ENCODE results near the gene TNFRSF9. TPM values are rescaled to one million over a fixed set of nuclear protein-coding genes. Genes with fewer than 3 reads are reported as not detected.
A peak's percentile ranks its signal among the peaks of the same experiment; 100 is the strongest.

TNFRSF9 gene
- polyA plus RNA-seq (2011; rRNA removed): 3.2 and 3.4 TPM in 2 replicates
- polyA plus RNA-seq (2012; cell fraction: cytosol; rRNA removed): 0.87 and 1.0 TPM in 2 replicates
- polyA plus RNA-seq (2012; cell fraction: nucleus; rRNA removed): 0.83 and 1.5 TPM in 2 replicates
- 0.75 to 1.8 TPM (median 1.0 TPM) in 3 replicates for polyA plus RNA-seq (2017; fragmentation: RNase III; extraction: RNeasy Plus Mini Kit Qiagen cat#74134 plus additional on column Dnase treatment)
- 1.9 and 4.2 TPM in 2 replicates for polyA minus RNA-seq (2011; rRNA and poly(A)+ RNA removed)

DNA sequence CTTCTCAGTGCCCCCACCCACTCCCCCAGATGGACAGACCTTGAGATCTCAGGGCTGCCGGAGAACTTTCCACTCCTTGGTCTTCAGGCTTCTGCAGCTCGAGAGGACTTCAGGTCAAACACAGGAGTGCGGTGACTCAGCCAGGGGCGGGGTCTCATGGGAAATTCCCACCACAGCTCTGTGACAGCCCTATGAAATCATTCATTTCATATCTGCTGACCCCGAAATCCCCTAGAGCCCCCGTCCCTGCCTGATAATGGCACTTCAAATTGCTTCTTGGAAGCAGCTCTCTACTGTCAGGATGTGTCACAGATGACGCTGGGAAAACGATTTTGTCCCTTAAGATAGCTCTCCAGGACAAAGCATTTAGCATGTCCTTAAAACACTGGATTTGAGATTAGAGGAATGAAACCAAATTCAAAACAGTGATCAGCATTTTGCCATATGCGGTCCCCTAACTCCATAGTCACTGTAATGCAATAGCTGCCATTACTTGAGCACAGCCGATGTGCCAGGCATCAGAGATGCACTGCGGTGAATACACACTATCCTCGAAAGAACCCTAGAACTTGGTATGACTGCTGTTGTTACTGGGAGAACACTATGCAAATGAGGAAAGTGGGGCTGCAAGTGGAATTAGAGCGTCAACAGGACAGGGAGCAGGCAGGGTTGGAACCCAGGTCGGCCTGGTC, at the start of gene TNFRSF9:
Gene TNFRSF9, minus strand, starts transcription at position 95 of the 692 bp plus-strand sequence. CDS start 845 bp downstream, outside the sequence.
- peak; percentile 40 to 77 for DNase-seq (ENCODE audit: low read depth in 1 of 2, low spot score in 1 of 2)
- ATAC-seq: peak; percentile 75 to 91
- H3K27ac ChIP-seq: peak within 1 kb of the TSS in 1 of 2 experiments; percentile 67; a peak in 3 of 6 replicates
- TF ChIP-seq, protein P1, sequence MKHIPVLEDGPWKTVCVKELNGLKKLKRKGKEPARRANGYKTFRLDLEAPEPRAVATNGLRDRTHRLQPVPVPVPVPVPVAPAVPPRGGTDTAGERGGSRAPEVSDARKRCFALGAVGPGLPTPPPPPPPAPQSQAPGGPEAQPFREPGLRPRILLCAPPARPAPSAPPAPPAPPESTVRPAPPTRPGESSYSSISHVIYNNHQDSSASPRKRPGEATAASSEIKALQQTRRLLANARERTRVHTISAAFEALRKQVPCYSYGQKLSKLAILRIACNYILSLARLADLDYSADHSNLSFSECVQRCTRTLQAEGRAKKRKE (CRISPR knock-in tag; IDR thresholded peaks at IDR 0.05; ENCODE audit: low read depth): no peak
- TF ChIP-seq EHMT2 (IDR thresholded peaks at IDR 0.05; ENCODE audit: low read depth): no peak
- no peak for TF ChIP-seq FOSL2 (IDR thresholded peaks at IDR 0.05)
- peak; percentile 30; the same call in 1 of the 2 replicates for TF ChIP-seq FOSL2 (CRISPR knock-in tag; IDR thresholded peaks at IDR 0.05)
- H3K4me3 ChIP-seq: no peak within 1 kb of the TSS
- WGBS (ENCODE audit: missing lambda C conversion rate): 37% methylated on average over 14 of the region's 14 CpGs
- H3K4me1 ChIP-seq: peaks cover 24% of the 10 kb centered on the region
- H3K4me2 ChIP-seq: peak within 1 kb of the TSS; percentile 65
- ChIA-PET POLR2A (interaction anchor here (0.6 to 1.9 kb wide), 2 partner anchors 20 to 877 kb away, joined by 4 to 8 read pairs; partner anchors contain the start of genes PARK7 and RERE), CTCF (interaction anchor here (1.5 kb wide), 1 partner anchor 272 kb away, joined by 6 read pairs; no protein-coding TSS in a partner anchor)
- no peaks in the 10 kb centered on the region for H3K9me3 ChIP-seq
- no peak for FAIRE-seq

DNA sequence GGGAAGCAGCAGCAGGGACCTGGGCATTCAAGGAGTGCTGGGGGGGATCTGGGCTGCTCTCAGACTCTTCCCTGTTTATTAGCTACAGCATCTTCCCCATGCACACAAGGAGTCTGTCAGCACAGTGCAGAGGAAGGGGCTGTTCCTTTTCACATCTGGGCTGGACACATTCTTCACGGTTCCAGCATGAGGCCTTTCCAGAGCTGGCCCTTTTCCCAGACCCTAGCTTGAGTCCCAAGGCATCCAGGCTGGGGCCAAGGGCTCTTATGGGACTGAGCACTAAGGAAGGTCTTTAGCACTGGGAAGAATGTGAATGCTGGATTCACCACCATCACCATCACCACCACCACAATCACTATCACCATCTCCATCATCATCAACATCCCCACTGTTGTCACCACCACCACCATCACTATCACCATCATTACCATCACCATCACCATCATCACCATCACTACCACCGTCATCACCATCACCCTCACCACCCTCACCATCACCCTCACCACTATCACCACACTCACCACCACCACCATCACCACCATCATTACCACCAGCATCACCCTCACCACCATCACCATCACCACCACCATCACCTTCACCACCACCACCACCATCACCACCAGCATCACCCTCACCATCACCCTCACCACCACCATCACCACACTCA, 49.3 kb upstream of the TNFRSF9 start:
- no peaks in the 10 kb centered on the region for H3K9me3 ChIP-seq
- CTCF ChIA-PET: interaction anchor here (1.3 to 3.6 kb wide), 3 partner anchors 25 to 361 kb away, joined by 3 to 15 read pairs (median 13); no protein-coding TSS in a partner anchor
- no peak for FAIRE-seq
- H3K27ac ChIP-seq: no peak overlapping the region; a peak in 1 of 6 replicates
- DNase-seq (ENCODE audit: low read depth in 1 of 2, low spot score in 1 of 2): no peak
- WGBS (ENCODE audit: missing lambda C conversion rate): 87% methylated on average over 2 of the region's 2 CpGs
- H3K4me1 ChIP-seq: peaks cover 7% of the 10 kb centered on the region; the same call in 2 of the 3 replicates
- no peak overlapping the region for H3K4me2 ChIP-seq
- H3K4me3 ChIP-seq: no peak overlapping the region
- POLR2A ChIA-PET: interaction anchor here (0.7 kb wide), 1 partner anchor 25 kb away, joined by 6 read pairs; no protein-coding TSS in a partner anchor
- no peak for ATAC-seq
- TF ChIP-seq EHMT2 (IDR thresholded peaks at IDR 0.05; ENCODE audit: low read depth): no peak
- TF ChIP-seq NFE2L2 (conservative IDR thresholded peaks at IDR 0.05; ENCODE audit: low read length): no peak
- no peak for TF ChIP-seq MAZ (IDR thresholded peaks at IDR 0.05; ENCODE audit: borderline replicate concordance, low read depth, low read length)
- TF ChIP-seq, protein P2, sequence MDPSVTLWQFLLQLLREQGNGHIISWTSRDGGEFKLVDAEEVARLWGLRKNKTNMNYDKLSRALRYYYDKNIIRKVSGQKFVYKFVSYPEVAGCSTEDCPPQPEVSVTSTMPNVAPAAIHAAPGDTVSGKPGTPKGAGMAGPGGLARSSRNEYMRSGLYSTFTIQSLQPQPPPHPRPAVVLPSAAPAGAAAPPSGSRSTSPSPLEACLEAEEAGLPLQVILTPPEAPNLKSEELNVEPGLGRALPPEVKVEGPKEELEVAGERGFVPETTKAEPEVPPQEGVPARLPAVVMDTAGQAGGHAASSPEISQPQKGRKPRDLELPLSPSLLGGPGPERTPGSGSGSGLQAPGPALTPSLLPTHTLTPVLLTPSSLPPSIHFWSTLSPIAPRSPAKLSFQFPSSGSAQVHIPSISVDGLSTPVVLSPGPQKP (IDR thresholded peaks at IDR 0.05; ENCODE audit: low read depth, low read length): no peak
- TF ChIP-seq FOXS1 (CRISPR knock-in tag; IDR thresholded peaks at IDR 0.05): no peak
- no peak for TF ChIP-seq HEYL (CRISPR knock-in tag; IDR thresholded peaks at IDR 0.05)
- no peak for TF ChIP-seq GATA3 (IDR thresholded peaks at IDR 0.05; ENCODE audit: borderline replicate concordance)
- no peak for TF ChIP-seq RARB (CRISPR knock-in tag; IDR thresholded peaks at IDR 0.05)
- TF ChIP-seq, protein P3, sequence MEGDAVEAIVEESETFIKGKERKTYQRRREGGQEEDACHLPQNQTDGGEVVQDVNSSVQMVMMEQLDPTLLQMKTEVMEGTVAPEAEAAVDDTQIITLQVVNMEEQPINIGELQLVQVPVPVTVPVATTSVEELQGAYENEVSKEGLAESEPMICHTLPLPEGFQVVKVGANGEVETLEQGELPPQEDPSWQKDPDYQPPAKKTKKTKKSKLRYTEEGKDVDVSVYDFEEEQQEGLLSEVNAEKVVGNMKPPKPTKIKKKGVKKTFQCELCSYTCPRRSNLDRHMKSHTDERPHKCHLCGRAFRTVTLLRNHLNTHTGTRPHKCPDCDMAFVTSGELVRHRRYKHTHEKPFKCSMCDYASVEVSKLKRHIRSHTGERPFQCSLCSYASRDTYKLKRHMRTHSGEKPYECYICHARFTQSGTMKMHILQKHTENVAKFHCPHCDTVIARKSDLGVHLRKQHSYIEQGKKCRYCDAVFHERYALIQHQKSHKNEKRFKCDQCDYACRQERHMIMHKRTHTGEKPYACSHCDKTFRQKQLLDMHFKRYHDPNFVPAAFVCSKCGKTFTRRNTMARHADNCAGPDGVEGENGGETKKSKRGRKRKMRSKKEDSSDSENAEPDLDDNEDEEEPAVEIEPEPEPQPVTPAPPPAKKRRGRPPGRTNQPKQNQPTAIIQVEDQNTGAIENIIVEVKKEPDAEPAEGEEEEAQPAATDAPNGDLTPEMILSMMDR (IDR thresholded peaks at IDR 0.05): no peak

DNA sequence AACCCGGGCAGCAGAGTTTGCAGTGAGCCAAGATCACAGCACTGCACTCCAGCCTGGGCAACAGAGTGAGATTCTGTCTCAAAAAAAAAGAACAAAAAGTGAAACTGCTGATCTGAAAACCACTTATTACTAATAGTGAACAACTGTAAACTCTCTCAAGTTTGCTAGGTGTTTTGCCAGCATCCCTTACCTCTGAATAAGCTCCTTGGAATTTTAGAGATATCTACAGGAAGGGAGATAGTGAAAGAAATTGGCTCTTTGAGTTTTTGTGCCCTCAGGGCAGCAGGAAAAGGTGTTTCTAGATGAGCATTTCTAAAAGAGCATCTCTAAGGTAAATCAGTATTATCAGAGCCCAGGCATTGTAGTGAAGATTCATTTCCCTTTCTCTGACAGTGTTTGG, 47.9 kb upstream of the TNFRSF9 start:
- CTCF ChIA-PET: interaction anchor here (0.8 to 3.6 kb wide), 5 partner anchors 13 to 363 kb away, joined by 3 to 15 read pairs (median 7); no protein-coding TSS in a partner anchor
- H3K27ac ChIP-seq: peak overlapping the region; percentile 42 to 48; a peak in 3 of 6 replicates
- TF ChIP-seq, protein P4, sequence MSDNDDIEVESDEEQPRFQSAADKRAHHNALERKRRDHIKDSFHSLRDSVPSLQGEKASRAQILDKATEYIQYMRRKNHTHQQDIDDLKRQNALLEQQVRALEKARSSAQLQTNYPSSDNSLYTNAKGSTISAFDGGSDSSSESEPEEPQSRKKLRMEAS (IDR thresholded peaks at IDR 0.05): no peak
- no peak for TF ChIP-seq SREBF2 (IDR thresholded peaks at IDR 0.05)
- TF ChIP-seq, protein P2 (IDR thresholded peaks at IDR 0.05; ENCODE audit: low read depth, low read length): no peak
- no peak for TF ChIP-seq TFCP2L1 (CRISPR knock-in tag; IDR thresholded peaks at IDR 0.05)
- TF ChIP-seq ZFP36 (IDR thresholded peaks at IDR 0.05; ENCODE audit: borderline replicate concordance, partially characterized antibody): no peak
- FAIRE-seq (no peak), DNase-seq (ENCODE audit: low read depth in 1 of 2, low spot score in 1 of 2) (no peak), ATAC-seq (no peak)
- 75% methylated on average over 1 of the region's 1 CpG for WGBS (ENCODE audit: missing lambda C conversion rate)
- H3K4me2 ChIP-seq: no peak overlapping the region
- POLR2A ChIA-PET: no interaction called here
- no peak overlapping the region for H3K4me3 ChIP-seq
- H3K9me3 ChIP-seq: no peaks in the 10 kb centered on the region
- peaks cover 7% of the 10 kb centered on the region; the same call in 2 of the 3 replicates for H3K4me1 ChIP-seq

Data from A549 (cell line).